K562 (cell line): Measurements from ENCODE around the gene COG4. TPM values are rescaled to one million over a fixed set of nuclear protein-coding genes. Genes with fewer than 3 reads are reported as not detected.

Experiments used
- CHD2 ChIP-seq: IDR thresholded peaks from 2 replicates; pipeline ENCODE4 v1.6.1; 2011; ENCODE audit warnings: low read depth, low read length
- COPS2 ChIP-seq: fragments of 450-650 bp; conservative IDR thresholded peaks from 2 replicates; pipeline ENCODE4 v1.6.1; 2016; ENCODE audit warnings: mild to moderate bottlenecking, moderate library complexity
- ETS2 ChIP-seq: IDR thresholded peaks from 2 replicates; pipeline ENCODE4 v1.6.1; 2016; ENCODE audit warnings: borderline replicate concordance, missing genetic modification characterization, mild to moderate bottlenecking, moderate library complexity, missing compliant biosample characterization; ENCODE audit not compliant: poor library complexity, severe bottlenecking
- ETV5 ChIP-seq: sonication (generic); formaldehyde crosslinking; IDR thresholded peaks from 2 replicates; pipeline ENCODE4 v1.4.0; 2020; ENCODE audit warnings: low read depth, mild to moderate bottlenecking, missing genetic modification reagents
- KDM4B ChIP-seq, 2 experiments: fragments of 450-650 bp in 1 of 2; sonication (generic) in 1 of 2; IDR thresholded peaks; 2 replicates each; pipeline ENCODE4 v1.6.1; 2016 to 2017; ENCODE audit warnings: borderline replicate concordance in 2 of 2, antibody characterized with exemption in 1 of 2, low read depth in 1 of 2, mild to moderate bottlenecking in 1 of 2
- MAFF ChIP-seq: IDR thresholded peaks from 2 replicates; pipeline ENCODE4 v1.6.1; 2012; ENCODE audit warnings: low read length, improper control_type of control experiment
- MCM2 ChIP-seq: fragments of 450-650 bp; IDR thresholded peaks from 2 replicates; pipeline ENCODE4 v1.6.1; 2017; ENCODE audit warnings: low read depth, mild to moderate bottlenecking
- POLR3A ChIP-seq: IDR thresholded peaks from 2 replicates; pipeline ENCODE4 v1.6.1; 2011; ENCODE audit warnings: borderline replicate concordance, mild to moderate bottlenecking, moderate library complexity; ENCODE audit not compliant: insufficient read length, insufficient read depth; ENCODE audit errors: extremely low read depth
- RBM22 ChIP-seq: fragments of 200-400 bp; formaldehyde crosslinking; IDR thresholded peaks from 2 replicates; pipeline ENCODE4 v1.6.1; 2018; ENCODE audit warnings: low read length, low read depth; ENCODE audit not compliant: poor library complexity, severe bottlenecking
- SUPT5H ChIP-seq: fragments of 450-650 bp; IDR thresholded peaks from 2 replicates; pipeline ENCODE4 v1.6.1; 2016
- TFAP4 ChIP-seq: sonication (generic); formaldehyde crosslinking; IDR thresholded peaks from 2 replicates; pipeline ENCODE4 v1.8.0; 2022; ENCODE audit warnings: missing genetic modification reagents, mild to moderate bottlenecking, moderate library complexity, borderline replicate concordance
- ZNF146 ChIP-seq: IDR thresholded peaks from one replicate; pipeline ENCODE4 v1.6.1; 2018; ENCODE audit warnings: missing compliant biosample characterization; ENCODE audit not compliant: unreplicated experiment
- ZNF324 ChIP-seq: fragments of 250-450 bp; sonication (Bioruptor Pico); IDR thresholded peaks from 2 replicates; pipeline ENCODE4 v1.4.0; 2020; ENCODE audit warnings: mild to moderate bottlenecking
- polyA plus RNA-seq, 8 experiments: library from polyadenylated mRNA; depleted of rRNA in 4 of 8; stranded (reverse) in 5 of 8; unstranded in 3 of 8; fragments of >200 nt; fragmentation: Nextera tagmentation in 2 of 8; fragmentation: Illumina TruSeq in 1 of 8; extraction: Ambion mirVana in 2 of 8; extraction: Trizol in 1 of 8; gene quantifications; 2 replicates each; pipeline versions ENCODE4 v1.2.1 to v1.2.3, GENCODE V29; 2011 to 2014; ENCODE audit warnings: inconsistent platforms in 1 of 8, missing spikeins in 1 of 8
- total RNA-seq, 7 experiments: library from RNA; depleted of rRNA in 6 of 7; stranded (reverse); fragments of >200 nt in 6 of 7; fragmentation: Illumina TruSeq in 2 of 7; extraction: Trizol in 2 of 7; gene quantifications; 2 replicates each; pipeline versions ENCODE4 v1.2.1 to v1.2.3, GENCODE V29; 2011 to 2021; ENCODE audit warnings: low replicate concordance in 1 of 7
- TF ChIP-seq, protein P1 (sequence below): sonication (generic); formaldehyde crosslinking; IDR thresholded peaks from 2 replicates; pipeline ENCODE4 v1.8.1; 2023; ENCODE audit warnings: mild to moderate bottlenecking, missing genetic modification reagents
- TF ChIP-seq, protein P2 (sequence below): fragments of 450-650 bp; IDR thresholded peaks from 2 replicates; pipeline ENCODE4 v1.6.1; 2016; ENCODE audit warnings: low read depth
- TF ChIP-seq, protein P3 (sequence below): fragments of 450-650 bp; IDR thresholded peaks from 2 replicates; pipeline ENCODE4 v1.6.1; 2017; ENCODE audit warnings: mild to moderate bottlenecking, moderate library complexity

Gene COG4
- total and polyA plus RNA-seq, 9 of the 15 experiments (the other 6 are each of a cell fraction or from before 2014, with no cell fraction given): 13.7 to 73.9 (median 44.2) TPM

- TF ChIP-seq, protein P1, sequence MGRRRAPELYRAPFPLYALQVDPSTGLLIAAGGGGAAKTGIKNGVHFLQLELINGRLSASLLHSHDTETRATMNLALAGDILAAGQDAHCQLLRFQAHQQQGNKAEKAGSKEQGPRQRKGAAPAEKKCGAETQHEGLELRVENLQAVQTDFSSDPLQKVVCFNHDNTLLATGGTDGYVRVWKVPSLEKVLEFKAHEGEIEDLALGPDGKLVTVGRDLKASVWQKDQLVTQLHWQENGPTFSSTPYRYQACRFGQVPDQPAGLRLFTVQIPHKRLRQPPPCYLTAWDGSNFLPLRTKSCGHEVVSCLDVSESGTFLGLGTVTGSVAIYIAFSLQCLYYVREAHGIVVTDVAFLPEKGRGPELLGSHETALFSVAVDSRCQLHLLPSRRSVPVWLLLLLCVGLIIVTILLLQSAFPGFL (CRISPR knock-in tag): no peak
- no peak for TF ChIP-seq MAFF
- TF ChIP-seq SUPT5H: peak; percentile 49; the same call in 1 of the 2 replicates
- TF ChIP-seq, protein P2, sequence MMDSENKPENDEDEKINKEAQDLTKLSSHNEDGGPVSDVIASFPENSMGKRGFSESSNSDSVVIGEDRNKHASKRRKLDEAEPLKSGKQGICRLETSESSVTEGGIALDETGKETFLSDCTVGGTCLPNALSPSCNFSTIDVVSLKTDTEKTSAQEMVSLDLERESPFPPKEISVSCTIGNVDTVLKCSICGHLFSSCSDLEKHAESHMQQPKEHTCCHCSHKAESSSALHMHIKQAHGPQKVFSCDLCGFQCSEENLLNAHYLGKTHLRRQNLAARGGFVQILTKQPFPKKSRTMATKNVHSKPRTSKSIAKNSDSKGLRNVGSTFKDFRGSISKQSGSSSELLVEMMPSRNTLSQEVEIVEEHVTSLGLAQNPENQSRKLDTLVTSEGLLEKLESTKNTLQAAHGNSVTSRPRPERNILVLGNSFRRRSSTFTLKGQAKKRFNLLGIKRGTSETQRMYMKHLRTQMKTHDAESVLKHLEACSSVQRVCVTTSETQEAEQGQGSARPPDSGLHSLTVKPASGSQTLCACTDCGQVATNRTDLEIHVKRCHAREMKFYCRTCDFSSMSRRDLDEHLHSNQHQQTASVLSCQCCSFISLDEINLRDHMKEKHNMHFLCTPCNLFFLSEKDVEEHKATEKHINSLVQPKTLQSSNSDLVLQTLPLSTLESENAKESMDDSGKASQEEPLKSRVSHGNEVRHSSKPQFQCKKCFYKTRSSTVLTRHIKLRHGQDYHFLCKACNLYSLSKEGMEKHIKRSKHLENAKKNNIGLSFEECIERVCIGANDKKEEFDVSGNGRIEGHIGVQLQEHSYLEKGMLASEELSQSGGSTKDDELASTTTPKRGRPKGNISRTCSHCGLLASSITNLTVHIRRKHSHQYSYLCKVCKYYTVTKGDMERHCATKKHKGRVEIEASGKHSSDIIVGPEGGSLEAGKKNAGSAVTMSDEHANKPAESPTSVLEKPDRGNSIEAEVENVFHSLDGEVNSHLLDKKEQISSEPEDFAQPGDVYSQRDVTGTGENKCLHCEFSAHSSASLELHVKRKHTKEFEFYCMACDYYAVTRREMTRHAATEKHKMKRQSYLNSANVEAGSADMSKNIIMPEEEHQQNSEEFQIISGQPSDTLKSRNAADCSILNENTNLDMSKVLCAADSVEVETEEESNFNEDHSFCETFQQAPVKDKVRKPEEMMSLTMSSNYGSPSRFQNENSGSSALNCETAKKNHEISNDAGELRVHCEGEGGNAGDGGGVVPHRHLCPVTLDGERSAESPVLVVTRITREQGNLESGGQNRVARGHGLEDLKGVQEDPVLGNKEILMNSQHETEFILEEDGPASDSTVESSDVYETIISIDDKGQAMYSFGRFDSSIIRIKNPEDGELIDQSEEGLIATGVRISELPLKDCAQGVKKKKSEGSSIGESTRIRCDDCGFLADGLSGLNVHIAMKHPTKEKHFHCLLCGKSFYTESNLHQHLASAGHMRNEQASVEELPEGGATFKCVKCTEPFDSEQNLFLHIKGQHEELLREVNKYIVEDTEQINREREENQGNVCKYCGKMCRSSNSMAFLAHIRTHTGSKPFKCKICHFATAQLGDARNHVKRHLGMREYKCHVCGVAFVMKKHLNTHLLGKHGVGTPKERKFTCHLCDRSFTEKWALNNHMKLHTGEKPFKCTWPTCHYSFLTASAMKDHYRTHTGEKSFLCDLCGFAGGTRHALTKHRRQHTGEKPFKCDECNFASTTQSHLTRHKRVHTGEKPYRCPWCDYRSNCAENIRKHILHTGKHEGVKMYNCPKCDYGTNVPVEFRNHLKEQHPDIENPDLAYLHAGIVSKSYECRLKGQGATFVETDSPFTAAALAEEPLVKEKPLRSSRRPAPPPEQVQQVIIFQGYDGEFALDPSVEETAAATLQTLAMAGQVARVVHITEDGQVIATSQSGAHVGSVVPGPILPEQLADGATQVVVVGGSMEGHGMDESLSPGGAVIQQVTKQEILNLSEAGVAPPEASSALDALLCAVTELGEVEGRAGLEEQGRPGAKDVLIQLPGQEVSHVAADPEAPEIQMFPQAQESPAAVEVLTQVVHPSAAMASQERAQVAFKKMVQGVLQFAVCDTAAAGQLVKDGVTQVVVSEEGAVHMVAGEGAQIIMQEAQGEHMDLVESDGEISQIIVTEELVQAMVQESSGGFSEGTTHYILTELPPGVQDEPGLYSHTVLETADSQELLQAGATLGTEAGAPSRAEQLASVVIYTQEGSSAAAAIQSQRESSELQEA: no peak
- TF ChIP-seq ETS2 (tag): no peak
- TF ChIP-seq, protein P3, sequence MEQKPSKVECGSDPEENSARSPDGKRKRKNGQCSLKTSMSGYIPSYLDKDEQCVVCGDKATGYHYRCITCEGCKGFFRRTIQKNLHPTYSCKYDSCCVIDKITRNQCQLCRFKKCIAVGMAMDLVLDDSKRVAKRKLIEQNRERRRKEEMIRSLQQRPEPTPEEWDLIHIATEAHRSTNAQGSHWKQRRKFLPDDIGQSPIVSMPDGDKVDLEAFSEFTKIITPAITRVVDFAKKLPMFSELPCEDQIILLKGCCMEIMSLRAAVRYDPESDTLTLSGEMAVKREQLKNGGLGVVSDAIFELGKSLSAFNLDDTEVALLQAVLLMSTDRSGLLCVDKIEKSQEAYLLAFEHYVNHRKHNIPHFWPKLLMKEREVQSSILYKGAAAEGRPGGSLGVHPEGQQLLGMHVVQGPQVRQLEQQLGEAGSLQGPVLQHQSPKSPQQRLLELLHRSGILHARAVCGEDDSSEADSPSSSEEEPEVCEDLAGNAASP: no peak
- TF ChIP-seq CHD2: no peak
- TF ChIP-seq KDM4B (IDR thresholded peaks at IDR 0.05; ENCODE audit: borderline replicate concordance in 2 of 2, low read depth in 1 of 2): no peak
- TF ChIP-seq MCM2: no peak
- no peak for TF ChIP-seq ZNF146
- TF ChIP-seq ZNF324 (CRISPR knock-in tag): peak; percentile 36; the same call in 1 of the 2 replicates
- no peak for TF ChIP-seq COPS2
- no peak for TF ChIP-seq RBM22
- TF ChIP-seq TFAP4: no peak
- no peak for TF ChIP-seq POLR3A
- TF ChIP-seq ETV5: no peak
These were observed 92.5 kb downstream of the COG4 start (continued) for GRCh38 chr16:70430667-70431536.
